ENCODE results near the gene KCTD7.

DNA sequence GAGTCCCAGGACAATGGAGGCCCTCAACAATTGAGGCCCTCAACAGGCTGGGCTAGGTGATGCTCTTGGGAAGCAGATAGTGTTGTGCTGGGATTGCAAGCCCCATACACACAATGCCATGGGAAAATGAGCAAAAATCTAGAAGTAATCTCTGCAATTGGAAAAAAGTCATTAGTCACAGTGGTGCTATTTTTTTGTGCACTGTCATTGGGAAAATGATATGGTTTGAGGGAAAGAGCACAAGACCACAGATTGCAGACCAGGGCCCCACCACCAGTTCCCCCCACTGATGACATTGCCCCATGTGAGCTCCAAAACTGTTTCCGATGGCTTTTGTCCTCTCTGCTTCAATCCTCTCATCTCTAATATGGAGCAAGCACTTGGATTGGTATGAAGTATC is 1.9 kb downstream of the KCTD7 start:
- TF ChIP-seq, protein P1, sequence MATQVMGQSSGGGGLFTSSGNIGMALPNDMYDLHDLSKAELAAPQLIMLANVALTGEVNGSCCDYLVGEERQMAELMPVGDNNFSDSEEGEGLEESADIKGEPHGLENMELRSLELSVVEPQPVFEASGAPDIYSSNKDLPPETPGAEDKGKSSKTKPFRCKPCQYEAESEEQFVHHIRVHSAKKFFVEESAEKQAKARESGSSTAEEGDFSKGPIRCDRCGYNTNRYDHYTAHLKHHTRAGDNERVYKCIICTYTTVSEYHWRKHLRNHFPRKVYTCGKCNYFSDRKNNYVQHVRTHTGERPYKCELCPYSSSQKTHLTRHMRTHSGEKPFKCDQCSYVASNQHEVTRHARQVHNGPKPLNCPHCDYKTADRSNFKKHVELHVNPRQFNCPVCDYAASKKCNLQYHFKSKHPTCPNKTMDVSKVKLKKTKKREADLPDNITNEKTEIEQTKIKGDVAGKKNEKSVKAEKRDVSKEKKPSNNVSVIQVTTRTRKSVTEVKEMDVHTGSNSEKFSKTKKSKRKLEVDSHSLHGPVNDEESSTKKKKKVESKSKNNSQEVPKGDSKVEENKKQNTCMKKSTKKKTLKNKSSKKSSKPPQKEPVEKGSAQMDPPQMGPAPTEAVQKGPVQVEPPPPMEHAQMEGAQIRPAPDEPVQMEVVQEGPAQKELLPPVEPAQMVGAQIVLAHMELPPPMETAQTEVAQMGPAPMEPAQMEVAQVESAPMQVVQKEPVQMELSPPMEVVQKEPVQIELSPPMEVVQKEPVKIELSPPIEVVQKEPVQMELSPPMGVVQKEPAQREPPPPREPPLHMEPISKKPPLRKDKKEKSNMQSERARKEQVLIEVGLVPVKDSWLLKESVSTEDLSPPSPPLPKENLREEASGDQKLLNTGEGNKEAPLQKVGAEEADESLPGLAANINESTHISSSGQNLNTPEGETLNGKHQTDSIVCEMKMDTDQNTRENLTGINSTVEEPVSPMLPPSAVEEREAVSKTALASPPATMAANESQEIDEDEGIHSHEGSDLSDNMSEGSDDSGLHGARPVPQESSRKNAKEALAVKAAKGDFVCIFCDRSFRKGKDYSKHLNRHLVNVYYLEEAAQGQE (IDR thresholded peaks at IDR 0.05; ENCODE audit: insufficient read depth in 1 of 2, low read depth in 2 of 2, low read length in 2 of 2): no peak
- TF ChIP-seq POLR2AphosphoS5 (IDR thresholded peaks at IDR 0.05; ENCODE audit: low read depth, low read length): no peak

All from PFSK-1 (cell line).